HCT116 (cell line): Measurements from ENCODE around the gene MXD1. TPM values are rescaled to one million over a fixed set of nuclear protein-coding genes. Genes with fewer than 3 reads are reported as not detected.

ENCODE experiments used
- ATAC-seq: fragments of 200-7000 bp; cut with Tn5 transposase; 2 replicates; pipeline ENCODE4 v1.9.1; 2020; ENCODE audit warnings: mild to moderate bottlenecking, moderate library complexity
- BruUV-seq: library from RNA; stranded (reverse); fragments of 400-500 nt; replicated peaks from 2 replicates; lab custom pipeline; 2021; lab: Mats Ljungman, UMichigan
- CTCF ChIA-PET: fragments of 300-600 bp; sonication (Branson Sonifier 250); formaldehyde crosslinking; loops from one replicate; lab custom pipeline; 2021; ENCODE audit warnings: antibody characterized with exemption; lab: Charles Lee
- POLR2A ChIA-PET: fragments of 300-600, 350-600 bp; sonication (Branson Sonifier 250); formaldehyde crosslinking; loops from one replicate; lab custom pipeline; 2021; ENCODE audit warnings: antibody characterized with exemption; lab: Charles Lee
- RAD21 ChIA-PET, 2 experiments: fragments of 300-600 bp; sonication (Branson Sonifier 250); formaldehyde crosslinking; loops; one replicate each; lab custom pipeline; 2023; ENCODE audit warnings: low total read pairs in 2 of 2; ENCODE audit not compliant: uncharacterized antibody in 2 of 2, unreplicated experiment in 2 of 2, low non-redundant PET in 1 of 2; lab: Charles Lee
- DNase-seq: peaks from one replicate; pipeline ENCODE4 v3.0.0-alpha.2; 2010; ENCODE audit warnings: low read depth, low spot score
- H2AFZ ChIP-seq: fragments of 200-600 bp; shearing (Covaris generic), sonication (generic); 2 replicates; pipeline ENCODE4 v1.6.1; 2017; ENCODE audit warnings: low read depth, mixed run types, mixed read lengths, antibody characterized with exemption, low read length; ENCODE audit not compliant: poor library complexity, severe bottlenecking
- H3K27ac ChIP-seq: 2 replicates; pipeline ENCODE4 v1.5.1; 2012; ENCODE audit warnings: low read depth, low read length
- H3K27me3 ChIP-seq: fragments of 200-600 bp; sonication (generic); 2 replicates; pipeline ENCODE4 v1.6.1; 2016; ENCODE audit warnings: mixed run types, low read length, mixed read lengths; ENCODE audit not compliant: insufficient read depth
- H3K36me3 ChIP-seq, 2 experiments: fragments of 200-500 bp in 1 of 2; fragments of 200-600 bp in 1 of 2; sonication (Bioruptor generic) in 1 of 2; sonication (generic) in 1 of 2; 2 replicates each; pipeline versions ENCODE4 v1.5.1 to v1.6.1; 2014 to 2016; ENCODE audit warnings: low read length in 2 of 2, inconsistent platforms in 1 of 2, mixed read lengths in 1 of 2, mixed run types in 1 of 2; ENCODE audit not compliant: insufficient read depth in 2 of 2, control insufficient read depth in 1 of 2
- H3K4me1 ChIP-seq, 2 experiments: fragments of 200-600 bp in 1 of 2; sonication (generic) in 1 of 2; 2 replicates each; pipeline versions ENCODE4 v1.5.1 to v1.6.1; 2012 to 2017; ENCODE audit warnings: low read length in 2 of 2, inconsistent platforms in 1 of 2, mild to moderate bottlenecking in 1 of 2, mixed read lengths in 1 of 2, mixed run types in 1 of 2, moderate library complexity in 1 of 2; ENCODE audit not compliant: insufficient read depth in 2 of 2, control insufficient read depth in 1 of 2
- H3K4me2 ChIP-seq: fragments of 200-600 bp; sonication (generic); 2 replicates; pipeline ENCODE4 v1.6.1; 2017; ENCODE audit warnings: mixed run types, low read length, mixed read lengths
- H3K4me3 ChIP-seq, 2 experiments: fragments of 200-600 bp in 1 of 2; sonication (generic) in 1 of 2; replicated peaks in 1 of 2; 2 replicates each; pipeline ENCODE4 v1.5.1; 2011 to 2016; ENCODE audit warnings: low read length in 2 of 2, control low read depth in 1 of 2, low read depth in 1 of 2, mild to moderate bottlenecking in 1 of 2, mixed read lengths in 1 of 2, mixed run types in 1 of 2
- H3K79me2 ChIP-seq: fragments of 200-600 bp; sonication (generic); 2 replicates; pipeline ENCODE4 v1.6.1; 2017; ENCODE audit warnings: mild to moderate bottlenecking, mixed run types, low read length, moderate library complexity, mixed read lengths; ENCODE audit not compliant: insufficient read depth
- H3K9ac ChIP-seq: fragments of 200-600 bp; sonication (generic); 2 replicates; pipeline ENCODE4 v1.6.1; 2016; ENCODE audit warnings: low read length, mixed read lengths
- H3K9me2 ChIP-seq: fragments of 200-600 bp; sonication (generic), shearing (Covaris generic); 2 replicates; pipeline ENCODE4 v1.6.1; 2017; ENCODE audit warnings: mixed run types, mild to moderate bottlenecking, moderate library complexity; ENCODE audit not compliant: insufficient read depth
- H3K9me3 ChIP-seq, 2 experiments: fragments of 200-500 bp in 1 of 2; fragments of 200-600 bp in 1 of 2; sonication (Bioruptor generic) in 1 of 2; sonication (generic) in 1 of 2; 2 replicates each; pipeline ENCODE4 v1.6.1; 2014 to 2017; ENCODE audit warnings: low read length in 2 of 2, mixed read lengths in 2 of 2, inconsistent platforms in 1 of 2, low read depth in 1 of 2, mild to moderate bottlenecking in 1 of 2, mixed run types in 1 of 2, moderate library complexity in 1 of 2; ENCODE audit not compliant: control insufficient read depth in 1 of 2, insufficient read depth in 1 of 2
- H4K20me1 ChIP-seq: fragments of 200-600 bp; sonication (generic), shearing (Covaris generic); 2 replicates; pipeline ENCODE4 v1.6.1; 2017; ENCODE audit warnings: mixed run types, mild to moderate bottlenecking, moderate library complexity; ENCODE audit not compliant: insufficient read depth
- CBX3 ChIP-seq: IDR thresholded peaks from 2 replicates; pipeline ENCODE4 v1.6.1; 2012; ENCODE audit warnings: low read depth
- CEBPB ChIP-seq: IDR thresholded peaks from 2 replicates; pipeline ENCODE4 v1.6.1; 2012; ENCODE audit warnings: low read depth
- EZH2 ChIP-seq: fragments of 200-600 bp; sonication (generic); IDR thresholded peaks from 2 replicates; pipeline ENCODE4 v1.6.1; 2017; ENCODE audit warnings: antibody characterized with exemption, mixed run types
- POLR2A ChIP-seq: IDR thresholded peaks from 2 replicates; pipeline ENCODE4 v1.7.0; 2011; ENCODE audit warnings: borderline replicate concordance; ENCODE audit not compliant: insufficient read depth, insufficient read length; ENCODE audit errors: extremely low read depth
- RAD21 ChIP-seq: IDR thresholded peaks from 2 replicates; pipeline ENCODE4 v1.6.1; 2012; ENCODE audit warnings: low read depth, mild to moderate bottlenecking
- SRF ChIP-seq: IDR thresholded peaks from 2 replicates; pipeline ENCODE4 v1.6.1; 2012; ENCODE audit warnings: low read depth
- TCF7L2 ChIP-seq: IDR thresholded peaks from 2 replicates; pipeline ENCODE4 v1.7.0; 2011; ENCODE audit warnings: borderline replicate concordance, inconsistent platforms; ENCODE audit not compliant: insufficient read depth, insufficient read length; ENCODE audit errors: extremely low read depth
- intact Hi-C: fragments of 100-400 bp; cut with micrococcal nuclease; formaldehyde crosslinking; loops from 2 replicates; pipeline ENCODE4 v1.10.0; 2022
- total RNA-seq: library from RNA; stranded (reverse); gene quantifications from one replicate; pipeline ENCODE4 v1.2.1, GENCODE V29; 2021; ENCODE audit not compliant: unreplicated experiment
- TF ChIP-seq, protein P1 (sequence below): IDR thresholded peaks from 2 replicates; pipeline ENCODE4 v1.6.1; 2012
- TF ChIP-seq, protein P2 (sequence below), 3 experiments: fragments of 200-600 bp in 1 of 3; sonication (generic) in 1 of 3; IDR thresholded peaks in 2 of 3; conservative IDR thresholded peaks in 1 of 3; 2 replicates each; pipeline ENCODE4 v1.5.1; 2012 to 2017; ENCODE audit warnings: low read depth in 2 of 3, low read length in 2 of 3, antibody characterized with exemption in 1 of 3, borderline replicate concordance in 1 of 3, control low read depth in 1 of 3, mild to moderate bottlenecking in 1 of 3, mixed read lengths in 1 of 3, mixed run types in 1 of 3, moderate library complexity in 1 of 3; ENCODE audit not compliant: insufficient read depth in 1 of 3
- TF ChIP-seq, protein P3 (sequence below): IDR thresholded peaks from 2 replicates; pipeline ENCODE4 v1.6.1; 2012
- TF ChIP-seq, protein P4 (sequence below): IDR thresholded peaks from 2 replicates; pipeline ENCODE4 v1.6.1; 2012; ENCODE audit warnings: low read depth

MXD1 gene
- total RNA-seq, 1 experiment from 2014 or later = 10.3 TPM

DNA sequence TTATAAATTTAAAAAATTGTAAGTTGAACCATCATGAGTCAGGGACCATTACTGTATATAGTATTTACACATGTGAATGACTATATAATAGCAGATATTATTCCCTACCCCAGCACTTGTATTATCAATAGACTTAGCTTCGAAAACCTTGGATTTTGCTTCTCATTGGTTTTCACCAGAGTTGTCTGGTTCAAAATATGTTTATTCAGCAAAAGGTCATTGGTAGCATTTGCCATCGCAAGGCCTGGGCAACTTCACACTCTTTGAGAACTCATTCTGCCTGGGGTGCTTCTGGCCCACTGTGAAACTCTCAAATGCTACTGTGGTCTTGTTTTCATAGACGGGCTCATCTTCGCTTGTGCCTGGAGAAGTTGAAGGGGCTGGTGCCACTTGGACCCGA is 20.1 kb downstream of the MXD1 start:
- intact Hi-C loops = no loop called here
- Histone ChIP-seq H3K4me3 (no peak overlapping the region), H3K36me3 (no peaks in the 10 kb centered on the region; a peak in 1 of 4 replicates), H3K27me3 (no peaks in the 10 kb centered on the region), H3K4me1 (peaks cover 0 to 9% of the 10 kb centered on the region in 2 experiments; a peak in 1 of 4 replicates), H3K79me2 (no peaks in the 10 kb centered on the region), H3K4me2 (no peak overlapping the region), H3K9me2 (no peaks in the 10 kb centered on the region), H3K9ac (no peak overlapping the region), H3K9me3 (no peaks in the 10 kb centered on the region), H3K27ac (no peak overlapping the region), H4K20me1 (no peaks in the 10 kb centered on the region), H2AFZ (no peak overlapping the region)
- POLR2A ChIA-PET = no interaction called here
- no peak for DNase-seq
- CTCF ChIA-PET = no interaction called here
- TF ChIP-seq, protein P1, sequence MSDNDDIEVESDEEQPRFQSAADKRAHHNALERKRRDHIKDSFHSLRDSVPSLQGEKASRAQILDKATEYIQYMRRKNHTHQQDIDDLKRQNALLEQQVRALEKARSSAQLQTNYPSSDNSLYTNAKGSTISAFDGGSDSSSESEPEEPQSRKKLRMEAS = no peak
- TF ChIP-seq, protein P2, sequence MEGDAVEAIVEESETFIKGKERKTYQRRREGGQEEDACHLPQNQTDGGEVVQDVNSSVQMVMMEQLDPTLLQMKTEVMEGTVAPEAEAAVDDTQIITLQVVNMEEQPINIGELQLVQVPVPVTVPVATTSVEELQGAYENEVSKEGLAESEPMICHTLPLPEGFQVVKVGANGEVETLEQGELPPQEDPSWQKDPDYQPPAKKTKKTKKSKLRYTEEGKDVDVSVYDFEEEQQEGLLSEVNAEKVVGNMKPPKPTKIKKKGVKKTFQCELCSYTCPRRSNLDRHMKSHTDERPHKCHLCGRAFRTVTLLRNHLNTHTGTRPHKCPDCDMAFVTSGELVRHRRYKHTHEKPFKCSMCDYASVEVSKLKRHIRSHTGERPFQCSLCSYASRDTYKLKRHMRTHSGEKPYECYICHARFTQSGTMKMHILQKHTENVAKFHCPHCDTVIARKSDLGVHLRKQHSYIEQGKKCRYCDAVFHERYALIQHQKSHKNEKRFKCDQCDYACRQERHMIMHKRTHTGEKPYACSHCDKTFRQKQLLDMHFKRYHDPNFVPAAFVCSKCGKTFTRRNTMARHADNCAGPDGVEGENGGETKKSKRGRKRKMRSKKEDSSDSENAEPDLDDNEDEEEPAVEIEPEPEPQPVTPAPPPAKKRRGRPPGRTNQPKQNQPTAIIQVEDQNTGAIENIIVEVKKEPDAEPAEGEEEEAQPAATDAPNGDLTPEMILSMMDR (IDR thresholded peaks at IDR 0.05 in 2 of 3, conservative IDR thresholded peaks at IDR 0.05 in 1 of 3; ENCODE audit: borderline replicate concordance in 1 of 3, insufficient read depth in 1 of 3, low read depth in 2 of 3, low read length in 2 of 3) = no peak
- TF ChIP-seq POLR2A (no peak), EZH2 (no peak)
- TF ChIP-seq, protein P3, sequence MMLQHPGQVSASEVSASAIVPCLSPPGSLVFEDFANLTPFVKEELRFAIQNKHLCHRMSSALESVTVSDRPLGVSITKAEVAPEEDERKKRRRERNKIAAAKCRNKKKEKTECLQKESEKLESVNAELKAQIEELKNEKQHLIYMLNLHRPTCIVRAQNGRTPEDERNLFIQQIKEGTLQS = no peak
- ATAC-seq = no peak
- RAD21 ChIA-PET = no interaction called here
- no TSS peak for BruUV-seq

DNA sequence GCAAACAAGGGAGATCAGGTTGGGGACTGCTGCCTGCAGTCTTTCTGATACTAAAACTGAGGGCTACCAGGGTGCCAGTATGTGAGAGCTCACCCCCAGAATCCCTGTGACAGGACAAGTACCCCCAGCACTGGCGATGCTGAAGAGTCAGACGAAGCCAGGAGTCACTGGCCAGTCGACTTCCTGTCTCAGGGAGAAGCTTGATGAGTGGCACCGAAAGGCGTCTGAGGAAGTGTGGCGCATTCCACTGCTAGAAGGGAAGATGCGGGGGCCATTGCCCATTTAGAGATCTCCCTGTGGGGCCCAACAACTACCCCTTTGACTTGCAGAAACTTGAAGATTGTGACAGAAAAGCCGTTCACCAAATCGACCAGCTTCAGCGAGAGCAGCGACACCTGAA is 22.0 kb downstream of the MXD1 start:
- Histone ChIP-seq H3K4me1 (peaks cover 0 to 9% of the 10 kb centered on the region in 2 experiments; a peak in 1 of 4 replicates), H3K36me3 (no peaks in the 10 kb centered on the region; a peak in 1 of 4 replicates), H3K4me3 (no peak overlapping the region), H3K9me3 (no peaks in the 10 kb centered on the region), H3K27me3 (no peaks in the 10 kb centered on the region), H3K9ac (no peak overlapping the region), H3K79me2 (no peaks in the 10 kb centered on the region), H3K9me2 (no peaks in the 10 kb centered on the region), H4K20me1 (no peaks in the 10 kb centered on the region), H2AFZ (no peak overlapping the region), H3K4me2 (no peak overlapping the region), H3K27ac (no peak overlapping the region)
- ChIA-PET POLR2A (no interaction called here), RAD21 (no interaction called here), CTCF (no interaction called here)
- BruUV-seq = no TSS peak
- ATAC-seq (no peak), DNase-seq (no peak)
- intact Hi-C loops = no loop called here
- no peak for TF ChIP-seq CBX3
- TF ChIP-seq RAD21 = no peak
- TF ChIP-seq CEBPB = no peak
- TF ChIP-seq, protein P2 (IDR thresholded peaks at IDR 0.05 in 2 of 3, conservative IDR thresholded peaks at IDR 0.05 in 1 of 3; ENCODE audit: borderline replicate concordance in 1 of 3, insufficient read depth in 1 of 3, low read depth in 2 of 3, low read length in 2 of 3) = no peak
- TF ChIP-seq POLR2A = no peak
- no peak for TF ChIP-seq SRF
- TF ChIP-seq, protein P1 = no peak
- no peak for TF ChIP-seq TCF7L2
- TF ChIP-seq, protein P4, sequence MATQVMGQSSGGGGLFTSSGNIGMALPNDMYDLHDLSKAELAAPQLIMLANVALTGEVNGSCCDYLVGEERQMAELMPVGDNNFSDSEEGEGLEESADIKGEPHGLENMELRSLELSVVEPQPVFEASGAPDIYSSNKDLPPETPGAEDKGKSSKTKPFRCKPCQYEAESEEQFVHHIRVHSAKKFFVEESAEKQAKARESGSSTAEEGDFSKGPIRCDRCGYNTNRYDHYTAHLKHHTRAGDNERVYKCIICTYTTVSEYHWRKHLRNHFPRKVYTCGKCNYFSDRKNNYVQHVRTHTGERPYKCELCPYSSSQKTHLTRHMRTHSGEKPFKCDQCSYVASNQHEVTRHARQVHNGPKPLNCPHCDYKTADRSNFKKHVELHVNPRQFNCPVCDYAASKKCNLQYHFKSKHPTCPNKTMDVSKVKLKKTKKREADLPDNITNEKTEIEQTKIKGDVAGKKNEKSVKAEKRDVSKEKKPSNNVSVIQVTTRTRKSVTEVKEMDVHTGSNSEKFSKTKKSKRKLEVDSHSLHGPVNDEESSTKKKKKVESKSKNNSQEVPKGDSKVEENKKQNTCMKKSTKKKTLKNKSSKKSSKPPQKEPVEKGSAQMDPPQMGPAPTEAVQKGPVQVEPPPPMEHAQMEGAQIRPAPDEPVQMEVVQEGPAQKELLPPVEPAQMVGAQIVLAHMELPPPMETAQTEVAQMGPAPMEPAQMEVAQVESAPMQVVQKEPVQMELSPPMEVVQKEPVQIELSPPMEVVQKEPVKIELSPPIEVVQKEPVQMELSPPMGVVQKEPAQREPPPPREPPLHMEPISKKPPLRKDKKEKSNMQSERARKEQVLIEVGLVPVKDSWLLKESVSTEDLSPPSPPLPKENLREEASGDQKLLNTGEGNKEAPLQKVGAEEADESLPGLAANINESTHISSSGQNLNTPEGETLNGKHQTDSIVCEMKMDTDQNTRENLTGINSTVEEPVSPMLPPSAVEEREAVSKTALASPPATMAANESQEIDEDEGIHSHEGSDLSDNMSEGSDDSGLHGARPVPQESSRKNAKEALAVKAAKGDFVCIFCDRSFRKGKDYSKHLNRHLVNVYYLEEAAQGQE = no peak
